ENCODE results near the gene LTC4S.
A peak's percentile ranks its signal among the peaks of the same experiment; 100 is the strongest.
"Not testable (repeated sequence)": the region's sequence is repeated elsewhere in the genome, so short reads cannot be mapped to it uniquely, and the experiment has no call there.

The LTC4S gene
- 3.2 to 7.9 reads per million in 2 donors for total RNA-seq

- peak; percentile 32 for DNase-seq
Measured at GRCh38 chr5:179793468-179794139, at the start of gene LTC4S. TSS of gene LTC4S (plus strand) at chr5:179793986. CDS start at chr5:179794081, 95 bp downstream.

- DNase-seq: not testable (repeated sequence)
Measured at GRCh38 chr5:179744106-179744505, 49.7 kb upstream of the LTC4S start.

GRCh38 chr5:179746872-179747271 is 46.9 kb upstream of the LTC4S start:
- no peak for DNase-seq

- no peak for DNase-seq
Measured at GRCh38 chr5:179747811-179748210, 46.0 kb upstream of the LTC4S start.

- no peak for DNase-seq
Measured at GRCh38 chr5:179749857-179750508, 43.8 kb upstream of the LTC4S start.

GRCh38 chr5:179753971-179754370 is 39.8 kb upstream of the LTC4S start:
- DNase-seq: no peak

GRCh38 chr5:179755022-179755421 is 38.8 kb upstream of the LTC4S start:
- DNase-seq: no peak

- DNase-seq: no peak
Measured at GRCh38 chr5:179758955-179759354, 34.8 kb upstream of the LTC4S start.

- no peak for DNase-seq
Measured at GRCh38 chr5:179759581-179760551, 33.9 kb upstream of the LTC4S start.

GRCh38 chr5:179762079-179762780 is 31.6 kb upstream of the LTC4S start:
- no peak for DNase-seq

GRCh38 chr5:179762781-179763176 is 31.0 kb upstream of the LTC4S start:
- no peak for DNase-seq

- DNase-seq: no peak
Measured at GRCh38 chr5:179763215-179763945, 30.4 kb upstream of the LTC4S start.

GRCh38 chr5:179764056-179764455 is 29.7 kb upstream of the LTC4S start:
- no peak for DNase-seq

- DNase-seq: no peak
Measured at GRCh38 chr5:179765400-179765799, 28.4 kb upstream of the LTC4S start.

GRCh38 chr5:179766021-179766725 is 27.6 kb upstream of the LTC4S start:
- DNase-seq: no peak

- DNase-seq: no peak
Measured at GRCh38 chr5:179766726-179767455, 26.9 kb upstream of the LTC4S start.

- no peak for DNase-seq
Measured at GRCh38 chr5:179767496-179768100, 26.2 kb upstream of the LTC4S start.

- no peak for DNase-seq
Measured at GRCh38 chr5:179768326-179769085, 25.3 kb upstream of the LTC4S start.

GRCh38 chr5:179769271-179769670 is 24.5 kb upstream of the LTC4S start:
- no peak for DNase-seq

Data from activated gamma-delta T cell (primary cell).